ENCODE data around the gene SLC6A15. TPM values are rescaled to one million over a fixed set of nuclear protein-coding genes. Genes with fewer than 3 reads are reported as not detected.

Gene SLC6A15
- total and polyA plus RNA-seq, 5 experiments from 2014 or later: not detected

- Mint-ChIP-seq H3K4me1 (no peaks in the 10 kb centered on the region), H3K9me3 (no peaks in the 10 kb centered on the region), H3K27me3 (peaks cover 0 to 9% (median 0%) of the 10 kb centered on the region in 5 donors), H3K4me3 (no peak overlapping the region), H3K27ac (no peak overlapping the region), H3K36me3 (no peaks in the 10 kb centered on the region)
- ATAC-seq (no peak), DNase-seq (no peak)
- POLR2A ChIA-PET: no interaction called here
These were observed 98.6 kb downstream of the SLC6A15 start for GRCh38 chr12:84813780-84814663.

GRCh38 chr12:84811291-84811690 is 101.3 kb downstream of the SLC6A15 start:
- Mint-ChIP-seq H3K9me3 (no peaks in the 10 kb centered on the region), H3K4me1 (no peaks in the 10 kb centered on the region), H3K27ac (no peak overlapping the region), H3K4me3 (no peak overlapping the region), H3K27me3 (peaks cover 0 to 10% (median 0%) of the 10 kb centered on the region in 5 donors), H3K36me3 (no peaks in the 10 kb centered on the region)
- DNase-seq (no peak), ATAC-seq (no peak)
- POLR2A ChIA-PET: no interaction called here

- Mint-ChIP-seq H3K36me3 (no peaks in the 10 kb centered on the region), H3K4me1 (no peaks in the 10 kb centered on the region), H3K27me3 (peaks cover 0 to 13% (median 2%) of the 10 kb centered on the region in 5 donors), H3K4me3 (no peak overlapping the region), H3K27ac (no peak overlapping the region), H3K9me3 (peaks cover 0 to 2% (median 0%) of the 10 kb centered on the region in 9 donors)
- no peak for ATAC-seq
- POLR2A ChIA-PET: no interaction called here
- DNase-seq: no peak
These were observed 102.0 kb downstream of the SLC6A15 start for GRCh38 chr12:84810611-84811010.

Other genes with a start within 250 kb of the SLC6A15 start
- not detected for gene TSPAN19, start 123.5 kb upstream of the SLC6A15 start, total RNA-seq
- gene TSPAN19, start 123.5 kb upstream of the SLC6A15 start, polyA plus RNA-seq: not detected
- gene LRRIQ1, start 123.6 kb upstream of the SLC6A15 start, total RNA-seq: not detected
- gene LRRIQ1, start 123.6 kb upstream of the SLC6A15 start, polyA plus RNA-seq: not detected